Mammary epithelial cell (primary cell): ENCODE results near the gene ZDHHC4.

Experiments
- EZH2 ChIP-seq: IDR thresholded peaks from 2 replicates; pipeline ENCODE4 v1.6.1; 2012; ENCODE audit warnings: low read length, inconsistent platforms, borderline replicate concordance
- TF ChIP-seq, protein P1 (sequence below), 2 donors: IDR thresholded peaks in 1 of 2; conservative IDR thresholded peaks in 1 of 2; 2 replicates each; pipeline ENCODE4 v1.5.1; 2011 to 2012; ENCODE audit warnings: inconsistent platforms in 2 of 2, low read length in 2 of 2, mild to moderate bottlenecking in 2 of 2, control low read depth in 1 of 2, low read depth in 1 of 2; ENCODE audit not compliant: insufficient read depth in 1 of 2; ENCODE audit errors: extremely low read depth in 1 of 2

- TF ChIP-seq, protein P1, sequence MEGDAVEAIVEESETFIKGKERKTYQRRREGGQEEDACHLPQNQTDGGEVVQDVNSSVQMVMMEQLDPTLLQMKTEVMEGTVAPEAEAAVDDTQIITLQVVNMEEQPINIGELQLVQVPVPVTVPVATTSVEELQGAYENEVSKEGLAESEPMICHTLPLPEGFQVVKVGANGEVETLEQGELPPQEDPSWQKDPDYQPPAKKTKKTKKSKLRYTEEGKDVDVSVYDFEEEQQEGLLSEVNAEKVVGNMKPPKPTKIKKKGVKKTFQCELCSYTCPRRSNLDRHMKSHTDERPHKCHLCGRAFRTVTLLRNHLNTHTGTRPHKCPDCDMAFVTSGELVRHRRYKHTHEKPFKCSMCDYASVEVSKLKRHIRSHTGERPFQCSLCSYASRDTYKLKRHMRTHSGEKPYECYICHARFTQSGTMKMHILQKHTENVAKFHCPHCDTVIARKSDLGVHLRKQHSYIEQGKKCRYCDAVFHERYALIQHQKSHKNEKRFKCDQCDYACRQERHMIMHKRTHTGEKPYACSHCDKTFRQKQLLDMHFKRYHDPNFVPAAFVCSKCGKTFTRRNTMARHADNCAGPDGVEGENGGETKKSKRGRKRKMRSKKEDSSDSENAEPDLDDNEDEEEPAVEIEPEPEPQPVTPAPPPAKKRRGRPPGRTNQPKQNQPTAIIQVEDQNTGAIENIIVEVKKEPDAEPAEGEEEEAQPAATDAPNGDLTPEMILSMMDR (conservative IDR thresholded peaks at IDR 0.05 in 1 of 2, IDR thresholded peaks at IDR 0.05 in 1 of 2; ENCODE audit: extremely low read depth in 1 of 2, insufficient read depth in 1 of 2, low read depth in 1 of 2, low read length in 2 of 2) = peak; percentile 12 to 29
- no peak for TF ChIP-seq EZH2
These were observed 2.2 kb downstream of the ZDHHC4 start for GRCh38 chr7:6579446-6579845.
